ENCODE results near the gene PTPRM.

The PTPRM gene

GRCh38 chr18:7895346-7895745 lies 328.2 kb downstream of the PTPRM start:
- TF ChIP-seq CTCF (conservative IDR thresholded peaks at IDR 0.05), result no peak
- no peak overlapping the region for H3K27ac ChIP-seq

GRCh38 chr18:7896161-7896560 lies 329.0 kb downstream of the PTPRM start:
- TF ChIP-seq CTCF (conservative IDR thresholded peaks at IDR 0.05), result no peak
- no peak overlapping the region for H3K27ac ChIP-seq

- TF ChIP-seq CTCF (conservative IDR thresholded peaks at IDR 0.05), result no peak
- H3K27ac ChIP-seq, result no peak overlapping the region
These were observed 329.8 kb downstream of the PTPRM start for GRCh38 chr18:7896805-7897518.

DNA sequence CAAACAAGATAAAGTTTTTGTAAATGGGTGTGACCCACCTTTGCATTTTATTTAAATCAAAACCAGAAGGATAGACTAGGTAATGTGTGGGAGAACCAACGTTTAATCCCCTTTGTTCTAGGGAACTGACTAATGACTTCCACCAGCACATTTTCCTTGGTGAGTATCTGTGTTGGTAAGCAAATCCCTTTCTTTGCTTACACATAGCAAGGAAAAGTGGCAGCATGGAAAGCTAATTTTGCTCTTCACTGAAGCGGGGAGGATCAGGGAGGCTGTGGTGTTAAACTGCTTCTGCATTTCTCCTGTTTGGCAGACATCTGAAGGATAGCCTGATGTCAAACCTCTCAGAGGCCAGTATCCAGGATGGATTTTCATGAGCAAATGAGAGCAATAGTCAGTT lies 331.1 kb downstream of the PTPRM start:
- no peak for TF ChIP-seq CTCF (conservative IDR thresholded peaks at IDR 0.05)
- no peak overlapping the region for H3K27ac ChIP-seq

DNA sequence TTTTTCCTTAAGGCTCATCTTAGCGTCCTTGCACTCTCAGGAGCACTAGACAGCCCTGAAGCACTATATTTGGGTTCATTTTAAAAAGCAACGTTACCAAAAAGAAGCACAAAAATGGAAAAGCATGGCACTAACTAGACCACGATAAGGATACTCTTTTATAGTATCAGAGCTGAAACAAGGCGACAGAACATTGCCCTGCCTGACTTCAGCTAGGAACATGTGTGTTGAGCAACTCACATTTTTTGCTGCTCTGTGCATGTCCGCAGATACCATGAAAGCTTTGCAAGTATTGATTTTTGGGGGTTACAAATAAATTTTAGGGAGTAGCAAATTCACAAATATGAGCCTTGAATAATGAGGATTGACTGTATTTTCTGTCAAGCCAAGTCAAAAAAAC lies 332.0 kb downstream of the PTPRM start:
- no peak overlapping the region for H3K27ac ChIP-seq

DNA sequence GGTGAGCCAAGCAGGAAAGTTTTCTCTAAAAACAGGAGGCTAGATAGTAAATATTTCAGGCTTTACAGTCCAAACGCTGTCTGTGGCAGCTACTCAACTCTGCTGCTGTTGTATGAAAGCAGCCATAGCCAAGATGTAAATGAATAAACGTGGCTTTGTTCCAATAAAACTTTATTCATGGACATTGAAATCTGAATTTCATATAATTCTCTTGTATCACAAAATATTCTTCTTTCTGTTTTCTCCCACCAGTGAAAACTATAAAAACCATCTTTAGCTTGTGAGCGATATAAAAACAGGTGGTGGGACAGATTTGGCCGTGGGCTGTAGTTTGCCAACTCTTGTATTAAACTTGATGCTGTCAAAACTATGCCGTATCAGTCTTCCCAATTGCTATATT lies 333.0 kb downstream of the PTPRM start:
- TF ChIP-seq CTCF (conservative IDR thresholded peaks at IDR 0.05), result no peak
- H3K27ac ChIP-seq, result no peak overlapping the region

More for the DNA sequence above, 332.0 kb downstream of the PTPRM start:
- no peak for TF ChIP-seq CTCF (conservative IDR thresholded peaks at IDR 0.05)

GRCh38 chr18:7901657-7902056 lies 334.5 kb downstream of the PTPRM start:
- TF ChIP-seq CTCF (conservative IDR thresholded peaks at IDR 0.05), result no peak
- H3K27ac ChIP-seq, result no peak overlapping the region
